SW 1271 (cell line): ENCODE data around the gene CA10.

Source experiments
- DNase-seq, 2 experiments: peaks; one replicate each; lab custom pipeline; 2025; lab: John Stamatoyannopoulos, UW

Gene CA10

DNA sequence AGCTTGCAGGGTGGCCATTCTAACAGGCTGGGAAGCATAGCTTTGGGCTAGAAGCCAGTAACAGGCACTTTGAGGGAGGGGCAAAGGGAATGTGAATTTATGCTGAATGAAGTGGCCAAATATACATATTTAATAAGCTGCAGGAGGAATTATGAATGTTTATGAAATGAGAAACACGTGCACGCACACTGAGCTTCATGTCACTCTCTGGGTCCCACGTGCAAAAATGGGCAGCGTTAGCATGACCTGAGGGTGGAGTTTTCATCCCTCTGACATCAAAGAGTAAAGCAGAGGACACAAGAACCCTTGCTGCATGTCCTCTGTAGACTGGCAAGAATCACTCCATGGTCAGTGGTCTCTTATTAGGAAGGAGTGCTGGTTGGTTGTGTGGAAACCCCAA, 561.2 kb downstream of the CA10 start:
- DNase-seq: no peak

DNA sequence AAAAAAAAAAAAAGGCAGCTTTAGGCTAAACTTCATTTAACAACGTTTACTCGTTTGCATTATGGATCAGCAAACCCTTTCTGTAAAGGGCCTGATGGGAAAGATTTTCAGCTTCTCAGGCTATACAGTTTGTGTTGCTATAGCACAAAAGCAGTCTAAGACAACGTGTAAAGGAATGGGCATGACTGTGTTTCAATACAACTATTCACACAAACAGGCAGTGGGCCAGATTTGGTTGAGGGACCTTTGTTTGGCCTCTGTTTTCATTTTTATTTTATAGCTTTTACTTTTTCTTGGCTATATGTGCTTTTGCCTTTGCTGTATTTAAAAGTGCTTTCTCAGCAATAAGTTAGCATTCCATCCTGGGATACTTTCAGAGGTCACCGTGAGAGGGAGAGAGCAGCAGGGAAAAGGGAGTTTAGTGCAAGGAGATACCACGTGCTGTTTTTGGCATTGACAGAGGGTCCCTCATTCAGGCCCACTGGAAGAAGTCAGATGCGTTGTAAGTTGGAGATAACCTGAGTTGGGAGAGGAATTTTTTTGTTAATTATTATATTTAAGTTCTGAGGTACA, 562.6 kb downstream of the CA10 start:
- no peak for DNase-seq

DNA sequence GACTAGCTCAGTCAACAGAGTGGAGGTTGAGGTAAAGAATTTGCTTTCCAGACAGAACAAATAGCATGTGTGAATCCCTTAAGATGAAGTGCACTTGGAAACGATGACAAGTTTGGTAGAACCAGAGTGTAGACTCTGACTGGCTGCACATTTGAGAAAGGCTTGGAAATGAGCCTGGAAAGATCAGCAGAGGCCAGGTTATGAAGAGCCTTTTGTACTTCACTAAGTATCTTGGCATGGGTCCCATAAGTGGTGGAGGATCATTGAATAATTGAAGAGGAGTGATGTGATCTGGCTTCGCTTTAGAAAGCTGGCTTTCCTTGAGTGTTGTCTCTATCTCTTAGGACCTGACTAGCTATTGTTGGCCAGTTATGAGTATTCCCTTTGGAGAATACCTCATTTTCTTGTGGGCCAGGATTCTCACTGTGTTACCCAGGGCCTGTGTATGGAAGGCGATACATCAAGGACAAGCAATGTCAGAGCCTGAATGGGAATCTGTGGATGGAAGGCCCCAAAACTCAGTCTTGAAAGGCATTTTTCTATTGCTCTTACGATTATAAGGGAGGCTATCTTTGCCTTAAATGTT, 568.4 kb downstream of the CA10 start:
- no peak for DNase-seq

DNA sequence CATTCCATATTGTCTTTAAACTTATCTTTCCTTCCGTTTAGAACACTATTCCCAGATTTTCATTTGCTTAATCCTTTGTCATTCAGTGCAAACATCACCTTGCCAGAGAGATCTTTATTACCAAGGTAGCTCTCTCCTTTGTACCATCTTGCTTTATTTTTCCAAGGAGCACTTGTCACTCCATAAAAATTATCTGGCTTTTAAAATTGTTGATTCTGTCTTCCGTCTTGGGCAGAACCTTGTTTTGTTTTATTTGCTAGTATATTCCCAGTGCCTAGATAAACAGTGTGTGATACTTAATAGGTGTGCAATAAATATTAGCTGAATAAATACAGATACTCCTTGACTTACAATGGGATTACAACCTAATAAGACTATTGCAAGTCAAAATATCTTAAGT, 570.5 kb downstream of the CA10 start:
- no peak for DNase-seq

DNA sequence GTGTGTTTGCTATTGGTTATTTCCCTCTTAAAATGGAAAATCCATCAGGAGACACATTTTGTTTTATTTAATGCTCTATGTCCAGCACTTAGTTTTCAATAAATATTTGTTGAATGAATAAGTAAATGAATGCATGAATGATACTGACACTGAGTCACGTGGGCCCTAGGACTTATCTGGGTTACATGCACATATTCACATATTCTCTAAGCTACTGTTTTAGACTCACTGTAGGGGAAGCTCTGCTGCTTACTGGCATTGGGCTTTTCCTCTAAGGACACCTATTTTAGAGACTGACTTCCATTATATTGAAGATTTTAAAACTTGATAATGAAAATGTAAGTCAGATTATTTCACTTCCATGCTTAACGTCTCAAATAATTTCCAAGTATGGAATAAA, 571.0 kb downstream of the CA10 start:
- no peak for DNase-seq

DNA sequence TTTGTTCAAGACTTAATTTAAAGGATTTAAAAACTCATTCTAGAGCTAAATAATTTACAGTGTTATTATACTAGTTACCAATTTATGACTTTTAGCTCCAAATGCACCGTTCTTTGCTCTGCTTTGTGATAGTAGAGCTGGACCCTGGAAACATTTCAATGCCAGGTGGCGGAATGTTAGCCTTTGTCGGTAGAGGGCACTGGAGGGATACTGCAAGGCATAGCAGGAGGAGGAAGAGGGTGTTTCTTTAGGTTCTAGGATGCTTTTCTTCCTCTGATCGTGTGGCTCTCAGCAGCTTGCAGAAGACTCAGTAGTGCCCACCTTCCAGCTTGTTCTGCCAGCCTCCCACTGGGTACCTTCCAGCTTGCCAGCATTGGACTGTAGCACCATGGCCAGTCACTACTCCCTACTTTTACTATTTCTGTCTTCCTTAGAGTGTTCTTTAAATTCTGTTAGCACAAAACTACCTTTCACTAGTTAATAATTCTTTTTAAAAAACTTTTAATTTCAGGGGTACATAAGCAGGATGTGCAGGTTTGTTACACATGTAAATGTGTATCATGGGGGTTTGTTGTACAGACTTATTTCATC, 572.9 kb downstream of the CA10 start:
- no peak for DNase-seq

DNA sequence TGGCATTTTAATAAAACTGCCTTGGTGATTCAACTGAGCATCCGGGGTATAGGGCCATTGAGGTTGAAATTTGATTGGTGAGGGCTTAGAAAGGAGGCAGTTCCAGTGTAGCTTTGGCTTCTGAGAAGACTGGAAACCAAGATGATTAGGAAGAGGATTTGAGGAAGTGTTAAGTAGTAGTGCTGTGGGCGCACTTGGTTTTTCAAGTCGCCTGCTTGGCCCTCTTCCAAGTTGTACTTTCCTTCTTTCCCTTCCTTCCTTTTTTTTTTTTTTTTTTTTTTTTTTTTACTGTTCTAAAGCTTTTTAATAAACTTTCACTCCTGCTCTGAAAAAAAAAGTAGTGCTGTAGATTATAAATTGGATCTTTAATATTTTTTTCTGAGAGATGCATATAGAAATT, 577.6 kb downstream of the CA10 start:
- no peak for DNase-seq
